Stimulated activated CD8-positive, alpha-beta memory T cell treated with anti-CD3 and anti-CD28 coated beads, Interleukin-2, amount 100 ng/mL, for 48 hours (primary cell): Measurements from ENCODE around the gene SNHG17.
"Not testable (repeated sequence)": the region's sequence is repeated elsewhere in the genome, so short reads cannot be mapped to it uniquely, and the experiment has no call there.

Experiments
- DNase-seq, 2 donors: peaks; one replicate each; pipeline ENCODE4 v3.0.0-alpha.2; 2020; ENCODE audit warnings: low read depth in 2 of 2

Gene SNHG17

GRCh38 chr20:38420388-38421085, 14.6 kb downstream of the SNHG17 start:
- DNase-seq: no peak

- no peak for DNase-seq
Measured at GRCh38 chr20:38418509-38419204, 16.5 kb downstream of the SNHG17 start.

GRCh38 chr20:38414769-38415450, 20.2 kb downstream of the SNHG17 start:
- no peak for DNase-seq

GRCh38 chr20:38412877-38413577, 22.1 kb downstream of the SNHG17 start:
- DNase-seq: no peak

- not testable (repeated sequence) for DNase-seq
Measured at GRCh38 chr20:38407822-38408221, 27.3 kb downstream of the SNHG17 start.

GRCh38 chr20:38407321-38407720, 27.8 kb downstream of the SNHG17 start:
- no peak for DNase-seq

- DNase-seq: no peak
Measured at GRCh38 chr20:38406476-38406875, 28.7 kb downstream of the SNHG17 start.

GRCh38 chr20:38405132-38405531, 30.0 kb downstream of the SNHG17 start:
- no peak for DNase-seq

GRCh38 chr20:38404016-38404415, 31.1 kb downstream of the SNHG17 start:
- no peak for DNase-seq

- DNase-seq: no peak
Measured at GRCh38 chr20:38402816-38403215, 32.3 kb downstream of the SNHG17 start.

GRCh38 chr20:38402089-38402488, 33.0 kb downstream of the SNHG17 start:
- no peak for DNase-seq

- not testable (repeated sequence) for DNase-seq
Measured at GRCh38 chr20:38395751-38396395, 39.3 kb downstream of the SNHG17 start.

- DNase-seq: no peak
Measured at GRCh38 chr20:38395165-38395564, 40.0 kb downstream of the SNHG17 start.

GRCh38 chr20:38393259-38393658, 41.9 kb downstream of the SNHG17 start:
- DNase-seq: no peak

- no peak for DNase-seq
Measured at GRCh38 chr20:38392356-38392755, 42.8 kb downstream of the SNHG17 start.

GRCh38 chr20:38387953-38388352, 47.2 kb downstream of the SNHG17 start:
- DNase-seq: no peak

- no peak for DNase-seq
Measured at GRCh38 chr20:38386851-38387250, 48.3 kb downstream of the SNHG17 start.

- no peak for DNase-seq
Measured at GRCh38 chr20:38386004-38386403, 49.1 kb downstream of the SNHG17 start.

GRCh38 chr20:38383147-38383546, 52.0 kb downstream of the SNHG17 start:
- DNase-seq: no peak

- not testable (repeated sequence) for DNase-seq
Measured at GRCh38 chr20:38377838-38378237, 57.3 kb downstream of the SNHG17 start.

- DNase-seq: no peak
Measured at GRCh38 chr20:38377039-38377685, 58.0 kb downstream of the SNHG17 start.
